Measurements from ENCODE around the gene DCPS. TPM values are rescaled to one million over a fixed set of nuclear protein-coding genes. Genes with fewer than 3 reads are reported as not detected.
"Not testable (repeated sequence)": the region's sequence is repeated elsewhere in the genome, so short reads cannot be mapped to it uniquely, and the experiment has no call there.

Gene DCPS
- total RNA-seq, 1 donor from 2014 or later: 7.2 TPM

DNA sequence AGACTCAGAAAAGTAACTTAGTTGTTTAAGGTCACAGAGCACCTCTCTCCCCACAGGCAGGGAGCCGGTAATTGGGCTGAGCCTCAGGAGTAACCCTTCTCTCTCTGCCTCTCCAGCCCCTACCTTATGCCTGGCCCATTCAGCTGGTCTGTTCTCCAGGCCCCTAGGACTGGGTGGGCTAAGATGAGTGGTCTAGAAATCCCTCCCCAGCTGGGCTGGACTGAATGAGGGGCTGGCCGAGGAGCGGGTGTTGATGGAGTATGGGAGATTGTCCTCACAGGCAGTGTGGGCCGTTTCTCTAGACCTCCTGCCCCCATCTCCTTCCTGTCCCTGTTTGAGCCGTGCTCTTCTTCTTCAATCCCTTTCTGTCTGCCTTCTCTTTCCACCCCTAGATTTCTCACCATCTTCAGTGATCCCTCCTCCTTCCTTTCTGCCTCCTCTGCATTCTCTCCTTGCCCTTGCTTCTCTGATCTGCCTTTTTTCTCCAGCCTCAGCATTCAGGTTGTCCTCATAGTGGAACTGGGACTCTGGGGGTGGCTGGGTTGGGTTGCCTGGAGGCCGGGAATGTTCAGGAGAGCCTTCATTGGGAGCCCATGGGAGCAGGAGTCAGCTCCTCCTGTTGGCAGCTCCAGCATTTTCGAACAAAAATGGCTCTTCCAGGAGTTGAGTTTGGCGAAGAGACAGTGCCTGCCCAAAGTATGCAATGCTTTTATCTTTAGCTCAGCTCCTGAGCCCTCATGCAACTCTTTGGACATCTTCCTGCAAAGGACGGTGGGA lies 59.2 kb downstream of the DCPS start:
- peaks cover 29% of the 10 kb centered on the region for H3K4me1 Mint-ChIP-seq (ENCODE audit: low read depth, unreplicated experiment)
- no peak for DNase-seq
- no peak overlapping the region for H3K4me3 Mint-ChIP-seq (ENCODE audit: unreplicated experiment)
- H3K36me3 Mint-ChIP-seq (ENCODE audit: unreplicated experiment): no peaks in the 10 kb centered on the region
- peaks cover 1% of the 10 kb centered on the region for H3K27me3 Mint-ChIP-seq (ENCODE audit: unreplicated experiment)
- no peak overlapping the region for H3K27ac Mint-ChIP-seq (ENCODE audit: unreplicated experiment)
- TF ChIP-seq, protein P1, sequence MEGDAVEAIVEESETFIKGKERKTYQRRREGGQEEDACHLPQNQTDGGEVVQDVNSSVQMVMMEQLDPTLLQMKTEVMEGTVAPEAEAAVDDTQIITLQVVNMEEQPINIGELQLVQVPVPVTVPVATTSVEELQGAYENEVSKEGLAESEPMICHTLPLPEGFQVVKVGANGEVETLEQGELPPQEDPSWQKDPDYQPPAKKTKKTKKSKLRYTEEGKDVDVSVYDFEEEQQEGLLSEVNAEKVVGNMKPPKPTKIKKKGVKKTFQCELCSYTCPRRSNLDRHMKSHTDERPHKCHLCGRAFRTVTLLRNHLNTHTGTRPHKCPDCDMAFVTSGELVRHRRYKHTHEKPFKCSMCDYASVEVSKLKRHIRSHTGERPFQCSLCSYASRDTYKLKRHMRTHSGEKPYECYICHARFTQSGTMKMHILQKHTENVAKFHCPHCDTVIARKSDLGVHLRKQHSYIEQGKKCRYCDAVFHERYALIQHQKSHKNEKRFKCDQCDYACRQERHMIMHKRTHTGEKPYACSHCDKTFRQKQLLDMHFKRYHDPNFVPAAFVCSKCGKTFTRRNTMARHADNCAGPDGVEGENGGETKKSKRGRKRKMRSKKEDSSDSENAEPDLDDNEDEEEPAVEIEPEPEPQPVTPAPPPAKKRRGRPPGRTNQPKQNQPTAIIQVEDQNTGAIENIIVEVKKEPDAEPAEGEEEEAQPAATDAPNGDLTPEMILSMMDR (IDR thresholded peaks at IDR 0.05; ENCODE audit: partially characterized antibody, unreplicated experiment): no peak
- H3K9me3 Mint-ChIP-seq (ENCODE audit: unreplicated experiment): peaks cover 2% of the 10 kb centered on the region

DNA sequence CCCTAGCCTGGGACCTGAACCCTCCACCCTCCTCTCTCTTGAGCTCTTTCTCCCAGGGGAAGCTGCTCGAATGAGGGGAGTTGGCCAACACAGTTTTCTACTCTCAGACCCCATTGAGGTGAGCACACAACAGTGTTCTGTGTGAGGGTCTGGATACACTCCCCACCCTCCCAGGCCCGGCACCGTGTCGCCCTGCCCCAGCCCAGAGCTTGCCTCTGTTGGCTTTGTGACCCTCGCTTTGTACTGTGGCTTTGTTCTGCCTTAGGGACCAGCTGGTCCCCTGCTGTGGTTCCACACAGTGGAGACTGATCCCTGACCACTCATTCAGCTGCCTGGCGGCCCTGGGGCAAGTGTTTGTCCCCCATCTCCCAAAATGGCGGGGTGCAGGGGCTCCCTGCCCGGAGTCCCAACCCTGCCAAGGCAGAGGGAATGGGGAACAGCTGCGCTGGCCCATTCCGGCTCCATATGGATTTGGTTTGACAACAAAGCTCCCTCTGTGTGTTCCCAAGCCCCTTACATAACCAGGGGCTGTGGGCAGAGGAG lies 59.9 kb downstream of the DCPS start:
- Mint-ChIP-seq H3K4me3 (ENCODE audit: unreplicated experiment) (no peak overlapping the region), H3K9me3 (ENCODE audit: unreplicated experiment) (peaks cover 2% of the 10 kb centered on the region), H3K36me3 (ENCODE audit: unreplicated experiment) (no peaks in the 10 kb centered on the region), H3K4me1 (ENCODE audit: low read depth, unreplicated experiment) (peaks cover 27% of the 10 kb centered on the region), H3K27me3 (ENCODE audit: unreplicated experiment) (peaks cover 1% of the 10 kb centered on the region), H3K27ac (ENCODE audit: unreplicated experiment) (no peak overlapping the region)
- DNase-seq: no peak
- TF ChIP-seq, protein P1 (IDR thresholded peaks at IDR 0.05; ENCODE audit: partially characterized antibody, unreplicated experiment): no peak

DNA sequence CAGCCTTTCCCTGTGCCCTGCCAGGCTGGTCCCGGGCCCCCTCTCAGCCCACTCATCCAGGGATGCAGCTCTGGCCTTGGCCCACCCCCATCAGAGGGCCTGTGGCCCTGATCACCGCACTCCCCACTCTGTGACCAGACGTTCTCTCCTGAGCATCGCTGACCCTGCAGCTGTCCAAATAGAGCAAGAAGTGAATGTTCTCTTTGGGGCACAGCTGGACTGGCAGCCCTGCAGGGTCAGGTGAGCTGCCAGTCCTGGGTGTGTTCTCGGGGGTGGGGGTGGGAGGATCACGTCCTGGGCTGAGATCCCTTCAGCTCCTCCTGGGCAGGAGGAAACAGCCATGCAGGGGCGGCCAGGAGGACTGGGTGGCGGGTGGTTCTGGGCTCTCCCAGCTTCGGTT lies 60.9 kb downstream of the DCPS start:
- H3K27me3 Mint-ChIP-seq (ENCODE audit: unreplicated experiment); H3K27ac Mint-ChIP-seq (ENCODE audit: unreplicated experiment); H3K9me3 Mint-ChIP-seq (ENCODE audit: unreplicated experiment); H3K4me3 Mint-ChIP-seq (ENCODE audit: unreplicated experiment); DNase-seq; H3K36me3 Mint-ChIP-seq (ENCODE audit: unreplicated experiment): not testable (repeated sequence)
- peaks cover 21% of the 10 kb centered on the region for H3K4me1 Mint-ChIP-seq (ENCODE audit: low read depth, unreplicated experiment)

DNA sequence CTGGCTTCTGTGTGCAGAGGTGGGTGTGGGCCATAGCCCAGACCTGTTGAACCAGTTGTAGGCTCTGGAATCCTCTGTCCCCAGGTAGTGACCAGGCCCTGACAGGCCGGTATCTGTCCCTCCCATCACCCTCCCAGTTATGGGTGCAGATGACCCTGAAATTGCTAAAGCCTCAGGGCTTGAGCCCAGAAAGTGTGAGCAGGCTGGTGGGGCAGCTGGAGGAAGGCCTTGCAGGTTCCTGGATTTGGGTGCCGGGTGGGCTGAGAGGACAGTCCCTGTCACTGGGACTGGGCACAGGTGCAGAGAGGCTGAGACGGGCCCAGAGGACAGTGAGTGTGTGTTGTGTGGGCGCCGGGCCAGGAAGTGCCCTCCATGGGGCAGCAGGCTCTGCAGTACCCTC lies 61.6 kb downstream of the DCPS start:
- not testable (repeated sequence) for H3K4me3 Mint-ChIP-seq (ENCODE audit: unreplicated experiment); DNase-seq; H3K27me3 Mint-ChIP-seq (ENCODE audit: unreplicated experiment); H3K9me3 Mint-ChIP-seq (ENCODE audit: unreplicated experiment); H3K36me3 Mint-ChIP-seq (ENCODE audit: unreplicated experiment); H3K27ac Mint-ChIP-seq (ENCODE audit: unreplicated experiment)
- peaks cover 16% of the 10 kb centered on the region for H3K4me1 Mint-ChIP-seq (ENCODE audit: low read depth, unreplicated experiment)

DNA sequence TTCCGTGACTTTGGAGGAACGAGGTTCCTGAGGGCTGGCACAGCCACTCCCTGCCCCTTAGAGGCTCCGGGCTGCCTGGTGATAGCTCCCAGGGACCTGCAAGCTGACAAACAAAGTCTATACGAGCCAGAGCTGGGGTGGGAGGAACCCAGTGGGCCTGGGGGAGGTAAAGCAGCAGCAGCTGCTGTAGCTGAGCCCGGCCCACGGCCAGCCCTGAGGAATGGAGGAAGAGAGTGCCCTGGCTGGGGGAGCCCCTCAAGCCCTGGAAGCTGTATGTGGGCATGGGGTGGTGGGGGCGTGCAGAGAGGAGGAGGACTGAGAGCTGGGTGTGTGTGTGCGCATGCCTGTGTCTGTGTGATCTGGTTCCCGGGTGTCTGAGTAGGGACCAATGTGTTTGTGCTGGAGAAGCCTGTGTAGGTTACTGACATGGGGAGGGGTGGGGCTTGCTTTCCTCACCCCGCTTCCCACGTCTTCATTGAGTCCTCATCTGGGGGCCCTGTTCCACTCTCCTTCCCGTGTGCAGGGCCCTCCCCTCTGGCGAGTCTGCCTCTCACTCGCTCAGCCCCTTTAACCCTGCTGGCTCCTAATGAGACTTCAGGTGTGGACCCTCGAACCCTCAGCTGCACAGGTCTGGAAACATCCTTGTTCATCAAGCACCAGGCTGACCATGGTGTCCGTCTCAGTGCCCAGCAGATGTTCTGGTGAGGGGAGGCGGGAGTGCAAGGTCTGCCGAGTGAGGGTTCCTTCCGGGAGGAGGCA lies 62.4 kb downstream of the DCPS start:
- H3K4me1 Mint-ChIP-seq (ENCODE audit: low read depth, unreplicated experiment): peaks cover 14% of the 10 kb centered on the region
- H3K9me3 Mint-ChIP-seq (ENCODE audit: unreplicated experiment): peaks cover 2% of the 10 kb centered on the region
- peaks cover 1% of the 10 kb centered on the region for H3K27me3 Mint-ChIP-seq (ENCODE audit: unreplicated experiment)
- DNase-seq: no peak
- TF ChIP-seq, protein P1 (IDR thresholded peaks at IDR 0.05; ENCODE audit: partially characterized antibody, unreplicated experiment): no peak
- H3K4me3 Mint-ChIP-seq (ENCODE audit: unreplicated experiment): no peak overlapping the region
- peak overlapping the region; percentile 48 for H3K27ac Mint-ChIP-seq (ENCODE audit: unreplicated experiment)
- no peaks in the 10 kb centered on the region for H3K36me3 Mint-ChIP-seq (ENCODE audit: unreplicated experiment)

Data from glutamatergic neuron (in vitro differentiated cells).